Measurements from ENCODE around the gene IL17RA.

The IL17RA gene

DNA sequence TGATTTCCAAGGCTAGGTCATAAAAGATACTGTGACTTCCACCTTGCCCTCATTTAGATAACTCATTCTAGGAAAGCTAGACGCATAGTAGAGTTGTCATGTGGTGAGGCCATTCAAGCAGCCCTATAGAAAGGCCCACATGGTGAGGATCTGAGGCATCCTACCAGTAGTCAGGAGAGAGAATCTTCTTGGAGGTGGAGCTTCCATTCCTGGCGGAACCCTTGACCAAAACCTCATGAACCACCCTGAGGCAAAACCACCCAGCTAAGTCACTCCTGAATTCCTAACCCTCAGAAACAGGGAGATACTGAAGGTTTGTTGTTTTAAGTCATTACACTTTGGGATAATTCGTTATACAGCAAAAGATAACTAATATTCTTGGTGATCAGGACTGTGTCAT lies 77.2 kb downstream of the IL17RA start:
- no peak for DNase-seq

DNA sequence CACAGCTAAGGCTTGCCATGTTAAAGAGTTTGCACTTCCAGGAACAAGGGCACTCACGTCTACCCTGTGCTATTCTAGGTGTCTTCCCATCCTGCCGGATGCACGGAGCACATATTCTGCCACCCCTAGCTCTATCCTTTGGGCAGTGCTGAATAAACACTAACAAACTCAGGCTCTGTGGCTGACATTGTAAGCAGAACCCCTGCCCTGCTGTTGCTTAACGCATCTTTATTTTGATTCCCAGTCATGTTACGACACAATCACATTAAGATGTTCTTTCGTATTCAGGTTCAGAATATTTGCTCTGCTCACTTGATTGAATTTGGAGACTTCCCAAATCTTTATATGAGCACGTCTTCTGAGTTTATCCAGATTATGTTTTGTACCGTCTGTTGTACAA lies 77.9 kb downstream of the IL17RA start:
- no peak for DNase-seq

- no peak for DNase-seq
These were observed 79.7 kb downstream of the IL17RA start for GRCh38 chr22:17164392-17165024.
